ENCODE results near the gene ADORA1. TPM values are rescaled to one million over a fixed set of nuclear protein-coding genes. Genes with fewer than 3 reads are reported as not detected.

The ADORA1 gene
- total RNA-seq (2014; rRNA removed; shearing (Covaris generic)) = 53.8 and 60.9 TPM in 2 replicates

DNA sequence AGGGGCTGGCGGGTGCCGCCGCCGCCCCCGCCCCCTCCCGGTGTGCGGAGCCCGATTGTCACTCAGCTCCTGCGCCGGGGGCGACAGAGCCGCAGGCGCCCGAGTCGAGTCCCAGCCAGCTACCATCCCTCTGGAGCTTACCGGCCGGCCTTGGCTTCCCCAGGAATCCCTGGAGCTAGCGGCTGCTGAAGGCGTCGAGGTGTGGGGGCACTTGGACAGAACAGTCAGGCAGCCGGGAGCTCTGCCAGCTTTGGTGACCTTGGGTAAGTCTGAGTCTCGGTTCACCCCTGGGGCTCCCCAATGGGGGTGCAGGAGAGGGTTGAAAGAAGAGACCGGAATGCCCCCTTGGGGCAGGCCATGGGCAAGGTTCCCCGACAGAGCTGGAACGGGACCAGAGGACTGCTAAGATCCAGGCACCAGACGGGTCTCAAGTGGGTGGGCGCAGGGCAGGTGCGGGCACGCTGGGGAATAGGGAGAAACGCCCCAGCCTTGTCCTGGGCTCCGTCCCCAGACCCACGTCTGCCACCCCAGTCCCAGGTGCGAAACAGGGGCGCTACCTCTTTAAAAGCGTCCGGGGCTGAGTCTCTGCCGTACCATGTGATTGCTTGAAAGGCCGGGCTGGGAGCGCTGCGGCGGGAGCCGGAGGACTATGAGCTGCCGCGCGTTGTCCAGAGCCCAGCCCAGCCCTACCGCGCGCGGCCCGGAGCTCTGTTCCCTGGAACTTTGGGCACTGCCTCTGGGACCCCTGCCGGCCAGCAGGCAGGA lies at the start of gene ADORA1:
TSS of gene ADORA1 (plus strand) at position 61 of the 765 bp plus-strand sequence. CDS start 1,116 bp downstream, outside the sequence.
- Histone ChIP-seq H3K4me3 (peak within 1 kb of the TSS; percentile 67), H3K9me3 (replicated peaks) (no peaks in the 10 kb centered on the region), H3K27me3 (no peaks in the 10 kb centered on the region), H3K4me1 (peaks cover 33% of the 10 kb centered on the region), H3K27ac (peak within 1 kb of the TSS; percentile 51), H3K36me3 (peaks cover 20% of the 10 kb centered on the region)
- peak; percentile 87 to 88 for DNase-seq

GRCh38 chr1:203077956-203078355 lies 49.6 kb upstream of the ADORA1 start:
- no peak for DNase-seq
- no peaks in the 10 kb centered on the region for H3K9me3 ChIP-seq (replicated peaks)
- no peak overlapping the region for H3K27ac ChIP-seq
- H3K4me1 ChIP-seq = peaks cover 7% of the 10 kb centered on the region; the same call in 1 of the 2 replicates
- no peak overlapping the region for H3K4me3 ChIP-seq
- H3K36me3 ChIP-seq = peaks cover 54% of the 10 kb centered on the region
- no peaks in the 10 kb centered on the region for H3K27me3 ChIP-seq

DNA sequence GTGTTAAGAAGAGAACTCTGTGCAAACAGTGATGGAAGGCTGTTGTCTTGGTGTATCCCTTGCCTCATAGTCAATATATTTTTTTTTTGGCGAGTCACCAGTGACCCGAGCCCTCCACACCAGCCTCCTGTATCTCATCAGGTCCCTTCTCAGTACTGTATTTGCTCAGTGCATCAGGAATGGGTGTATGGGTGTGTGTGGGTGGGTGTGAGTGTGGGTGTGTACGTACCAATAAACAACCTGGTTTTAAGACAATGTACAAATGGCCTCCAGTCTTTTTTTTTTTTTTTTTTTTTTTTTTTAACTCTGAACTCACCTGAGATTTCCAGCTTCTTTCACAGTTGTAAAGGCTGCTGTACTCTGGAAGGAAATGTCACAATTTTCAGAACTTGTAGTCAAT lies 49.0 kb upstream of the ADORA1 start:
- no peak for DNase-seq
- peaks cover 10% of the 10 kb centered on the region; the same call in 1 of the 2 replicates for H3K4me1 ChIP-seq
- H3K27ac ChIP-seq = no peak overlapping the region
- no peak overlapping the region for H3K4me3 ChIP-seq
- H3K9me3 ChIP-seq (replicated peaks) = no peaks in the 10 kb centered on the region
- H3K27me3 ChIP-seq = no peaks in the 10 kb centered on the region
- peaks cover 54% of the 10 kb centered on the region for H3K36me3 ChIP-seq

- Histone ChIP-seq H3K4me1 (peaks cover 12% of the 10 kb centered on the region; the same call in 1 of the 2 replicates), H3K36me3 (peaks cover 59% of the 10 kb centered on the region), H3K9me3 (replicated peaks) (no peaks in the 10 kb centered on the region), H3K27me3 (no peaks in the 10 kb centered on the region), H3K27ac (no peak overlapping the region), H3K4me3 (no peak overlapping the region)
- DNase-seq = no peak
Measured at GRCh38 chr1:203080456-203080855, 47.1 kb upstream of the ADORA1 start.

- H3K27ac ChIP-seq = no peak overlapping the region
- peaks cover 16% of the 10 kb centered on the region for H3K4me1 ChIP-seq
- no peak for DNase-seq
- no peaks in the 10 kb centered on the region for H3K9me3 ChIP-seq (replicated peaks)
- peaks cover 50% of the 10 kb centered on the region for H3K36me3 ChIP-seq
- no peak overlapping the region for H3K4me3 ChIP-seq
- no peaks in the 10 kb centered on the region for H3K27me3 ChIP-seq
Measured at GRCh38 chr1:203081465-203082230, 45.9 kb upstream of the ADORA1 start.

- Histone ChIP-seq H3K36me3 (peaks cover 46% of the 10 kb centered on the region), H3K27me3 (no peaks in the 10 kb centered on the region), H3K9me3 (replicated peaks) (no peaks in the 10 kb centered on the region), H3K27ac (no peak overlapping the region), H3K4me1 (peaks cover 21% of the 10 kb centered on the region), H3K4me3 (no peak overlapping the region)
- no peak for DNase-seq
Measured at GRCh38 chr1:203082231-203082505, 45.4 kb upstream of the ADORA1 start.

DNA sequence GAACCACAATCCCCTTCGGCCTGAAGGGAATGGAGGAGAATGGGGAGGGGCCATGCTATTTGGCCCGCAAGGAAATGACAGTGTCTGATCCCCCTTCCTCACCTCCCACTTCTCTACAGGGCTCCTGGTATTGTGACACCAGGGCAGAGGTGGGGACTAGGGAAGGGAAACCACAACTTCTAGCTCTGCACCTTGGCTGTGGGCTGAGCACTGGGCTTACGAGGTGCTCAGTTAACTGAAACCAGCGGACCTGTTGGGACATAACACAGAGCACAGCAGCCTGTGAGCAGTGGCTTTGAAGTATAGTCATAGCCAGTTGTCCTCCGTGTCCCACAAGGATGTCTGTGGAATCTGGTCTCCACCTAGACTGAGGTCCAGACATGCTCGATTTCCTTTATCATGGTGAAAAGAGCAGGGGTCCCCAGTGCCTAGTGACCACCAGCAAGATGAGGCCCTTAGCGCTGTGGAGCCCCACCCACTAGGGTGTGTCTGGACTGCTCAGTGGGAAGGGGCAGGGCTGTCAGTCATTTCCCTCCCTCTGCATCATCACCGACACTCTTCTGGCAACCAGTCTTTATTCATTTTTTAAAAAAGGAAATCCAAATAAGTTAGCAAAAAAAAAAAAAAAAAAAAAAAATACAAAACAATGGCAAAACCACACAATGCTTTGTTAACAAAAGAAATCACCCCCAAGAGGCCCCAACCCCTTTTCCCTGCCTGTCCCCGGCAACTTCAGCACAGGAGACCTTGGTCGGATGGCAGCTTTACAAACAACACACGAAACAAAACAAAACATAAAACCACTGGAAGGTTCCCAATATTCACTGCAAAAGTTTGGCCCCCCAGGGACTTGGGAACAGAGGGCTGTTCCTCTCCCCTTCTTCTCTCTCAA lies 44.7 kb upstream of the ADORA1 start:
- Histone ChIP-seq H3K27me3 (no peaks in the 10 kb centered on the region), H3K9me3 (replicated peaks) (no peaks in the 10 kb centered on the region), H3K4me1 (peaks cover 27% of the 10 kb centered on the region), H3K36me3 (peaks cover 39% of the 10 kb centered on the region), H3K4me3 (peak overlapping the region; percentile 79), H3K27ac (no peak overlapping the region)
- peak in 1 of 2 experiments; percentile 4 for DNase-seq

GRCh38 chr1:203083463-203083921 lies 44.0 kb upstream of the ADORA1 start:
- Histone ChIP-seq H3K36me3 (peaks cover 39% of the 10 kb centered on the region), H3K4me3 (peak overlapping the region; percentile 79), H3K4me1 (peaks cover 32% of the 10 kb centered on the region), H3K27ac (no peak overlapping the region), H3K9me3 (replicated peaks) (no peaks in the 10 kb centered on the region), H3K27me3 (no peaks in the 10 kb centered on the region)
- DNase-seq = no peak

DNA sequence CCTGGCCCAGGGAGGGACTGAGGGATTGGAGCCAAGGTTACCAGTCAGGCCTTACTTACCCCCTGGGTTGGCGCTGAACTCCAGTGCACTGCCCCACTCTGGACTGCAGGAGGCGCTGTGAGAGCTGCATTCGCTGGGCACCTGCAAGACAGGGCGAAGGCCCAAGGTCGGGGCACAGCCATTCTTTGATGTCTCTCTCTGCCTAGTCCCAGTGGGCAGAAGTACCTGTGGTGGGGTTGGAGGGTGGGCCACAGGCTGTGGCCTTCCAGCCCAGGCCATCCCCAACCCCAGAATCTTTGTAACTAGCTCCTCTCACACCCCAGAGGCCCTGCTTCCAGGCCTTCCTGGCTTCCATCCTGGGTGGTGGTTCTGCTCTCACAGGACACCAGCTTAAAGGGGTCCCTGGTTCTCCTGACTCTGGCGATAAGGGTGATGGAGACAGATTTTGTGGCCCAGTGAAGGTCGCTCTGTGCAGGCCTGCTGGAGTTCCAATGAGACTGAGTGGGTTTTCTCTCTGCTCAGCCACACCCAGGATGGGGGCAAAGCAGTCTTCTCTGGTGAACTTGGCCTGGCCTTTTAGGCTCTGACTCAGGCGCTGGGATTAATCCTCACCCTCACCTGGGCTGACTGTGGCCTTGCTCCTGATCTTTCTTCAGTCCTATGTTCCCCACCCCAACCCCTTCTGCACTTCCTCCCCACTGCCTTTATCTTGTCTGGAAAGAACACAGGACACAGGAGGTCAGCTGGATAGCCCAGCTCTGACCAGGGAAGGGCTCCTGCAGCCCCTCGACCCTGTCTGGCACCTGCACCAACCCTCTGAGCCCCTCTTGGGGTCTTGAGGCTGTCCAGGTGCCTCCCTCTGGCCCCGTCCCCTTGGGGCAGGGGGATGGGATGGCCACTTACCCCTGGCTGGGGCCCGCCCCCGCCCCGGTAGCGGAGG lies 42.7 kb upstream of the ADORA1 start:
- peaks cover 43% of the 10 kb centered on the region for H3K4me1 ChIP-seq
- peaks cover 34% of the 10 kb centered on the region for H3K36me3 ChIP-seq
- H3K27me3 ChIP-seq = no peaks in the 10 kb centered on the region
- H3K9me3 ChIP-seq (replicated peaks) = no peaks in the 10 kb centered on the region
- peak; percentile 83 to 89 for DNase-seq
- H3K27ac ChIP-seq = peak overlapping the region; percentile 94
- peak overlapping the region; percentile 79 for H3K4me3 ChIP-seq

DNA sequence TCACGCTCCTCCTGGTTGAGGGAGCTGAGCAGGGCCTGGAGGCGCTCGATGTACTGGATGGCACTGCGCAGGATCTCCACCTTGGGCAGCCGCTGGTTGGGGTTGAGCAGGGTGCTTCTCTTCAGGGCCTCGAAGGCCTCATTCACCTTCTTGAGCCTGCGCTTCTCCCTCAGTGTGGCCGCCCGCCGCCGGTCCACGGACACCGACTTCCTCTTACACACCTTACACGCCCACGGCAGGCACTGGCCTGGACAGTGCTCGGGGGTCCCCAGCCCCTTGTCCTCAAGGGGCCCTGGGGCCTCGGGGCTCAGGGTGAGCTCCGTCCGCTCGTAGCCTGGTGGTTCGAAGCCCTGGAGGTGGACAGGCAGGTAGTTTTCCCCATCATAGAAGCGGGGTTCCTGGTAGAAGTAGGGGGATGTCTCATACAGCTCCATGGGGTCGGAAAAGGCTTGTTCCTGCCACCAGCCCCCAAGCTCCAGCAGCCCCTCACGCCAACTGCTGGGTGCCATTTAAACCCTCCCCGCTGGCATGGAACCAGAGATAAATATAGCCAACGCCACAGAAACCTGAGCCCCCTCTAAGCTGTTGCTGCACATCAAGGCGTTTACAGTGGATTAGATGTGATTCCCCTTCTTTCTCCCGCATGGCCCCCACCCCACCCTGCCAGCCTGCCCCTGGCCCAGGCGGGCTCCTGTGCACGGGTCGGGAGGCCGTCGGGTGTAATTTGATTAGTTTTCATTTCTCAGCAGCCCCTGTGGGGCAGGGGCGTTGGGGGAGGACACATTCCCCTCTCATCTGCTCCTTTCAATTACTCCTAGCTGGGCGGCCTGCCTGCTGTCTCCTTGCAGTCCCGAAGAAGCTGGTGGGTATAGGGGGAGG lies 41.8 kb upstream of the ADORA1 start, which contains the start of gene MYOG:
TSS of gene MYOG (minus strand) at position 485 of the 879 bp plus-strand sequence. CDS start at position 434, 51 bp downstream.
- H3K4me3 ChIP-seq = peak within 1 kb of the TSS; percentile 79

GRCh38 chr1:203086992-203087763 lies 40.3 kb upstream of the ADORA1 start:
- peak in 1 of 2 experiments; percentile 65 for DNase-seq
- no peaks in the 10 kb centered on the region for H3K9me3 ChIP-seq (replicated peaks)
- peaks cover 65% of the 10 kb centered on the region for H3K4me1 ChIP-seq
- H3K27ac ChIP-seq = peak overlapping the region; percentile 94
- H3K36me3 ChIP-seq = peaks cover 25% of the 10 kb centered on the region
- H3K4me3 ChIP-seq = peak overlapping the region; percentile 79
- H3K27me3 ChIP-seq = no peaks in the 10 kb centered on the region

More for the DNA sequence above, 41.8 kb upstream of the ADORA1 start, which contains the start of gene MYOG:
- Histone ChIP-seq H3K9me3 (replicated peaks) (no peaks in the 10 kb centered on the region), H3K27ac (peak within 1 kb of the TSS; percentile 94), H3K4me1 (peaks cover 51% of the 10 kb centered on the region), H3K36me3 (peaks cover 34% of the 10 kb centered on the region), H3K27me3 (no peaks in the 10 kb centered on the region)
- DNase-seq = peak; percentile 99

DNA sequence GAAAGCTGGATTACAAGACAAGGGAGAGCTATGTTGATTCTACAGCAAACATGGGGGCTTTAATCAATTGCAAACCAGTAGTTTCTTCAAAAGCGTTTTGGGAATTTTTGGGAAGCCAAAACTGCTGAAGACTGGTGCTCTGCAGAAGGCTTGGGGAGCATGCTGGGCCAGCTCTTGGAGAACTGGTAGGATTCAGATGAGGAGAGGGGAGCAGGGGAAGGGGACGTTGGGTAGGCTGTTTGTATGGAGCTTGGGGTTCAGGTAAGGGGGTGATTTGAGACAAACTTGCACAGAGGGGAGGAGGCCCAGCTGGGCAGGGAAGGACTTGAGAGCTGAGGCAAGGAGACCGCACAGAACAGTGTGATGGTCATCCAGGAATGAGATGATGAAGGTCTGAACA lies 39.1 kb upstream of the ADORA1 start:
- Histone ChIP-seq H3K9me3 (replicated peaks) (peaks cover 8% of the 10 kb centered on the region), H3K4me3 (no peak overlapping the region), H3K4me1 (peaks cover 62% of the 10 kb centered on the region), H3K36me3 (peaks cover 15% of the 10 kb centered on the region), H3K27ac (peak overlapping the region; percentile 96), H3K27me3 (no peaks in the 10 kb centered on the region)
- no peak for DNase-seq

Measured in SJCRH30 (cell line).